Astrocyte (in vitro differentiated cells and primary cell): ENCODE data around the gene BCHE.

Source experiments
- EZH2 ChIP-seq: IDR thresholded peaks from 2 replicates; pipeline ENCODE4 v1.6.1; 2012; ENCODE audit warnings: mild to moderate bottlenecking, low read length, inconsistent platforms; ENCODE audit not compliant: insufficient read depth
- TF ChIP-seq, protein P1 (sequence below): IDR thresholded peaks from 2 replicates; pipeline ENCODE4 v1.5.1; 2011; ENCODE audit warnings: low read depth, mild to moderate bottlenecking, inconsistent platforms, low read length, moderate library complexity; ENCODE audit not compliant: insufficient read depth

- TF ChIP-seq, protein P1, sequence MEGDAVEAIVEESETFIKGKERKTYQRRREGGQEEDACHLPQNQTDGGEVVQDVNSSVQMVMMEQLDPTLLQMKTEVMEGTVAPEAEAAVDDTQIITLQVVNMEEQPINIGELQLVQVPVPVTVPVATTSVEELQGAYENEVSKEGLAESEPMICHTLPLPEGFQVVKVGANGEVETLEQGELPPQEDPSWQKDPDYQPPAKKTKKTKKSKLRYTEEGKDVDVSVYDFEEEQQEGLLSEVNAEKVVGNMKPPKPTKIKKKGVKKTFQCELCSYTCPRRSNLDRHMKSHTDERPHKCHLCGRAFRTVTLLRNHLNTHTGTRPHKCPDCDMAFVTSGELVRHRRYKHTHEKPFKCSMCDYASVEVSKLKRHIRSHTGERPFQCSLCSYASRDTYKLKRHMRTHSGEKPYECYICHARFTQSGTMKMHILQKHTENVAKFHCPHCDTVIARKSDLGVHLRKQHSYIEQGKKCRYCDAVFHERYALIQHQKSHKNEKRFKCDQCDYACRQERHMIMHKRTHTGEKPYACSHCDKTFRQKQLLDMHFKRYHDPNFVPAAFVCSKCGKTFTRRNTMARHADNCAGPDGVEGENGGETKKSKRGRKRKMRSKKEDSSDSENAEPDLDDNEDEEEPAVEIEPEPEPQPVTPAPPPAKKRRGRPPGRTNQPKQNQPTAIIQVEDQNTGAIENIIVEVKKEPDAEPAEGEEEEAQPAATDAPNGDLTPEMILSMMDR, result no peak
- no peak for TF ChIP-seq EZH2
Observed at GRCh38 chr3:165729756-165730155, 107.5 kb downstream of the BCHE start.
